ENCODE data around the gene CIB2.

- TF ChIP-seq ZNF175 (tag by site-specific recombination; IDR thresholded peaks at IDR 0.05) (no peak), REST (tag by site-specific recombination; IDR thresholded peaks at IDR 0.05) (no peak), CTCF (tag by site-specific recombination; IDR thresholded peaks at IDR 0.05) (no peak), ZNF837 (tag by site-specific recombination; IDR thresholded peaks at IDR 0.05) (no peak), ZNF416 (tag by site-specific recombination; IDR thresholded peaks at IDR 0.05) (no peak), ZFHX2 (tag by site-specific recombination; conservative IDR thresholded peaks at IDR 0.05) (no peak), ZBTB20 (tag by site-specific recombination; IDR thresholded peaks at IDR 0.05) (no peak), YY1 (tag by site-specific recombination; IDR thresholded peaks at IDR 0.05) (no peak), ZNF426 (tag by site-specific recombination; IDR thresholded peaks at IDR 0.05) (no peak), KLF10 (tag by site-specific recombination; IDR thresholded peaks at IDR 0.05) (no peak), ZNF121 (tag by site-specific recombination; IDR thresholded peaks at IDR 0.05) (no peak), ZBTB26 (tag by site-specific recombination; optimal IDR thresholded peaks at IDR 0.05) (no peak), ZBTB7A (tag by site-specific recombination; IDR thresholded peaks at IDR 0.05; ENCODE audit: low read depth) (no peak)
Observed at GRCh38 chr15:78179906-78180305, 48.7 kb upstream of the CIB2 start.
